HL-60 (cell line): ENCODE measurements around the gene PDLIM5.

ENCODE experiments used
- GABPA ChIP-seq: IDR thresholded peaks from 2 replicates; pipeline ENCODE4 v1.6.1; 2012; ENCODE audit warnings: low read depth
- POLR2AphosphoS5 ChIP-seq: IDR thresholded peaks from 2 replicates; pipeline ENCODE4 v1.6.1; 2012; ENCODE audit warnings: low read depth
- TF ChIP-seq, protein P1 (sequence below): IDR thresholded peaks from one replicate; pipeline ENCODE4 v1.5.1; 2011; ENCODE audit warnings: low read length, control low read depth, inconsistent platforms; ENCODE audit not compliant: insufficient read depth
- TF ChIP-seq, protein P2 (sequence below): IDR thresholded peaks from 2 replicates; pipeline ENCODE4 v1.6.1; 2012; ENCODE audit warnings: low read depth; ENCODE audit not compliant: insufficient replicate concordance

DNA sequence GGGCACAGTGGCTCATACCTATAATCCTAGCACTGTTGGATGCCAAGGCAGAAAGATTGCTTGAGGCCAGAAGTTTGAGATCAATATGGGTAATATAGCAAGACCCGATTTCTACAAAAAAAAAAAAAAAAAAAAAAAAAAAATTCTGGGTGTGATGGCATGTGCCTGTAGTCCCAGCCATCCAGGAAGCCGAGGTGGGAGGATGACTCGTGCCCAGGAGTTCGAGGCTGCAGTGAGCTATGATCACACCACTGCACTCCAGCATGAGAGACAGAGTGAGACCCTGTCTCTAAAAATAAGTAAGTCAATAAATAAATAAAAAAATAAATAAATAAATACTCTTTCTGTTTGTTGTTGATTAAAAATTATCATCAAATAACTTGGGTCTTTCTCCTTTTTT is 243.6 kb downstream of the PDLIM5 start:
- TF ChIP-seq, protein P1, sequence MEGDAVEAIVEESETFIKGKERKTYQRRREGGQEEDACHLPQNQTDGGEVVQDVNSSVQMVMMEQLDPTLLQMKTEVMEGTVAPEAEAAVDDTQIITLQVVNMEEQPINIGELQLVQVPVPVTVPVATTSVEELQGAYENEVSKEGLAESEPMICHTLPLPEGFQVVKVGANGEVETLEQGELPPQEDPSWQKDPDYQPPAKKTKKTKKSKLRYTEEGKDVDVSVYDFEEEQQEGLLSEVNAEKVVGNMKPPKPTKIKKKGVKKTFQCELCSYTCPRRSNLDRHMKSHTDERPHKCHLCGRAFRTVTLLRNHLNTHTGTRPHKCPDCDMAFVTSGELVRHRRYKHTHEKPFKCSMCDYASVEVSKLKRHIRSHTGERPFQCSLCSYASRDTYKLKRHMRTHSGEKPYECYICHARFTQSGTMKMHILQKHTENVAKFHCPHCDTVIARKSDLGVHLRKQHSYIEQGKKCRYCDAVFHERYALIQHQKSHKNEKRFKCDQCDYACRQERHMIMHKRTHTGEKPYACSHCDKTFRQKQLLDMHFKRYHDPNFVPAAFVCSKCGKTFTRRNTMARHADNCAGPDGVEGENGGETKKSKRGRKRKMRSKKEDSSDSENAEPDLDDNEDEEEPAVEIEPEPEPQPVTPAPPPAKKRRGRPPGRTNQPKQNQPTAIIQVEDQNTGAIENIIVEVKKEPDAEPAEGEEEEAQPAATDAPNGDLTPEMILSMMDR, result no peak
- TF ChIP-seq POLR2AphosphoS5 (no peak), GABPA (no peak)
- TF ChIP-seq, protein P2, sequence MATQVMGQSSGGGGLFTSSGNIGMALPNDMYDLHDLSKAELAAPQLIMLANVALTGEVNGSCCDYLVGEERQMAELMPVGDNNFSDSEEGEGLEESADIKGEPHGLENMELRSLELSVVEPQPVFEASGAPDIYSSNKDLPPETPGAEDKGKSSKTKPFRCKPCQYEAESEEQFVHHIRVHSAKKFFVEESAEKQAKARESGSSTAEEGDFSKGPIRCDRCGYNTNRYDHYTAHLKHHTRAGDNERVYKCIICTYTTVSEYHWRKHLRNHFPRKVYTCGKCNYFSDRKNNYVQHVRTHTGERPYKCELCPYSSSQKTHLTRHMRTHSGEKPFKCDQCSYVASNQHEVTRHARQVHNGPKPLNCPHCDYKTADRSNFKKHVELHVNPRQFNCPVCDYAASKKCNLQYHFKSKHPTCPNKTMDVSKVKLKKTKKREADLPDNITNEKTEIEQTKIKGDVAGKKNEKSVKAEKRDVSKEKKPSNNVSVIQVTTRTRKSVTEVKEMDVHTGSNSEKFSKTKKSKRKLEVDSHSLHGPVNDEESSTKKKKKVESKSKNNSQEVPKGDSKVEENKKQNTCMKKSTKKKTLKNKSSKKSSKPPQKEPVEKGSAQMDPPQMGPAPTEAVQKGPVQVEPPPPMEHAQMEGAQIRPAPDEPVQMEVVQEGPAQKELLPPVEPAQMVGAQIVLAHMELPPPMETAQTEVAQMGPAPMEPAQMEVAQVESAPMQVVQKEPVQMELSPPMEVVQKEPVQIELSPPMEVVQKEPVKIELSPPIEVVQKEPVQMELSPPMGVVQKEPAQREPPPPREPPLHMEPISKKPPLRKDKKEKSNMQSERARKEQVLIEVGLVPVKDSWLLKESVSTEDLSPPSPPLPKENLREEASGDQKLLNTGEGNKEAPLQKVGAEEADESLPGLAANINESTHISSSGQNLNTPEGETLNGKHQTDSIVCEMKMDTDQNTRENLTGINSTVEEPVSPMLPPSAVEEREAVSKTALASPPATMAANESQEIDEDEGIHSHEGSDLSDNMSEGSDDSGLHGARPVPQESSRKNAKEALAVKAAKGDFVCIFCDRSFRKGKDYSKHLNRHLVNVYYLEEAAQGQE, result no peak
